GM19025 (cell line): ENCODE results near the gene EPC2.
"Not testable (repeated sequence)": the region's sequence is repeated elsewhere in the genome, so short reads cannot be mapped to it uniquely, and the experiment has no call there.

ENCODE experiments used
- ATAC-seq: cut with Tn5 transposase; IDR thresholded peaks from one replicate; pipeline ENCODE4 v1.9.1; 2021; ENCODE audit warnings: mild to moderate bottlenecking, low read depth, moderate library complexity; ENCODE audit not compliant: unreplicated experiment

EPC2 gene

DNA sequence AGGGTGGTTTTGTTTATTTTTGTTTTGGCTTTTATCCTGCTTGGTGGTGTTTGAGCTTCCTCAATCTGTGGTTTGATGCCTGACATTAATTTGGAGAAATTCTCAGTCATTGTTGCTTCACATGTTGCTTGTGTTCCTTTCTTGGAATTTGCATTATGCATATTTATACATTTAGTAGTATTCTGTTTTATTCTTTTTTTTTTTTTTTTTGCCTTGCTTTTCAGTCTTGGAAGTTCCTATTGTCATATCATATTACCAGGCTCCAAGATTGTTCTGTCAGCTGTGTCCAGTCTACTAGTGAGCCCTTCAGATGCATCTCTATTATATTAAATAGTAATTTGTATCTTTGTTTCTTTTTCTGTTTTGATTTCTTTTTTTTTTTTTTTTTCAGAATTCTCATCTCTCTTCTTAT, 77.0 kb downstream of the EPC2 start:
- no peak for ATAC-seq

DNA sequence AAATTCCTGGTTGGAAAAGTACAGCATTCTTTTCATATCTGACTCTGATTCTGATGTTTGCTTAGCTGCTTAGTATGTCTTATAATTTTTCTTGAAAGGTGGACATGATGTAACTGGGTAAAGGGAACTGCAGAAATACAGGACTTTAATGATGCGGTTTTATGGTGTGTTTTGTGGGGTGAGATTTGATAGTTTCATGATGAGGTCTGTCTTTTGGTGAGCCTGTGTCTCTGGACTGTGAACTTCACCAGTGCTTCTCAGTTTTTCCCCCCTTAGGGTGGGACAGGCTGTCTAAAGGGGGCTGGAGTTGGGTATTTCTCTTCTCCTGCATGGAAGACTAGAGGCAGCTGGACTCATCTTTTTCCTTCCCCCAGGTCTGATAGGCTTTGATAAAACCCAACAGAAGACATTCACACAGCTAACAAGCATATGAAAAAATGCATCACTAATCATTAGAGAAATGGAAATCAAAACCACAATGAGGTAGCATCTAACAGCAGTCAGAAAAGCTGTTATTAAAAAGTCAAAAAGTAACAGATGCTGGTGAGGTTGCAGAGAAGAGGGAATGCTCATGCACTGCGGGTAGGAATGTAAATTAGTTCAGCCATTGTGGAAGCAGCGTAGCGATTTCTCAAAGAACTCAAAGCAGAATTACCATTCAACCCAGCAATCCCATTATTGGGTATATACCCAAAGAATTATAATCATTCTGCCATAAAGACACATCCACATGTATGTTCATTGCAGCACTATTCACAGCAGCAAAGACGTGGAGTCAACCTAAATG, 77.6 kb downstream of the EPC2 start:
- no peak for ATAC-seq

DNA sequence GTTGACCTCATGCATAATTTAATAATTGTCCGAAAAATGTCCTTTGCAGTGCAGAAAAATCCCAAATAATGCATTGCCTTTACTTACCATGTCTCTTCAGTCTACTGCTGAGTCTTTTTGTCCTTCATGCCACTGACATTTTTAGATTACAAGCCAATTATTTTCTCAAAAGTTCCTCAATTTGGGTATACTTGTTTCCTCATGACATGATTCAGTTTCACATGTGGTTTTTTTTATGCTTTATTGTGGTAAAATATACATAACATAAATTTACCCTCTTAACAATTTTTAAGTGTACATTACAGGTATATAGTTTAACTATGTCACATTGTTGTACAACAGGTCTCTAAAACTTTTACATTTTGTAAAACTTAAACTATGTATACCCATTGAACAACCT, 81.0 kb downstream of the EPC2 start:
- ATAC-seq = no peak

DNA sequence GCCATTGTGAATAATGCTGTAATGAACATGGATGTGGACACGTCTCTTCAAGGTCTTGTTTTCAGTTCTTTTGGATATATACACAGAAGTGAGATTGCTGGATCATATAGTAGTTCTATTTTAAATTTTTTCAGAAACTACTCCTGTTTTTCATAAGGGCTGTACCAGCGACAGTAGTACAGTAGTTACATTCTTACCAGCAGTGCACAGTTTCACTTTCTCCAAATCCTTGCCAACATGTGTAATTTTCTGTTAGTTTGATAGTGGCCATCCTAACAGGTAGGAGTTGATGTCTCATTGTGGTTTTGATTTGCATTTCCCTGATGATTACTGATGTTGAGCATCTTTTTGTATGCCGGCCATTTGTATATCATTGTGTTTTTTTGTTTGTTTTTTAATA, 81.7 kb downstream of the EPC2 start:
- ATAC-seq = no peak

DNA sequence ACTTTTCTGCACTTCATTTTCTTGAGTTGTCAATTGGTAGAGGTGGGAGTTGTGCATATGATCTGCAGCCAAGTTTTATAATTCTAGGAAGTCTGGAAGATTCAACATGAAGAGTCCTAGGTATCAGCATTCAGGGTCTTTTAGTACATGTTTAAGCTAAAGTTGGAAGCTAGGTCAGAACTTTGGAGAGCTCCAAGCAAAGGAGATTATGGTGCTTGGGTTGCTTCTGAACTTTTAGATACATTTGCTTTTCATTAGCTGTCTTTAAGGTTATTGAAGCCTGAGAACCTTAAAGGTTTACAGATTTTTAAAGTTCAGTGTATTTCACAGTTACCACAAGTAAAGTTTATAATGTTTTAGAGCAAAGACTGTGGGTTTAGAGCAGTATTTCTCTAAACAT, 85.5 kb downstream of the EPC2 start:
- no peak for ATAC-seq

DNA sequence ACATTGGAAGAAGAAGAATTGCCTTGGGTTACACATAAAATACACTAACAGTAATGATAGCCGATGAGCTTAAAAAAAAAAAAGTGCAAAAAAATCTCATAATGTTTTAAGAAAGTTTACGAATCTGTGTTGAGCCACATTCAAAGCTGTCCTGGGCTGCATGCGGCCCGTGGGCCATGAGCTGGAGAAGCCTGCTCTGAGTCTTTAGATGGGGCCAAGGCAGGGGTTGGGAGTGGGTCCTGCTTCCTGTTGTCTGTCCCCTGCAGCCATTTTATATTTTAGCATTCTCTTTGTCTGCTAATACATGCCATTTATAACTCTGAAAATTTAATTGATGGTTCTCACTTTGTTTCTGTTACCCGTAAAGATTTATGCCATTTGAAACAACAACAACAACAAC, 93.2 kb downstream of the EPC2 start:
- no peak for ATAC-seq

DNA sequence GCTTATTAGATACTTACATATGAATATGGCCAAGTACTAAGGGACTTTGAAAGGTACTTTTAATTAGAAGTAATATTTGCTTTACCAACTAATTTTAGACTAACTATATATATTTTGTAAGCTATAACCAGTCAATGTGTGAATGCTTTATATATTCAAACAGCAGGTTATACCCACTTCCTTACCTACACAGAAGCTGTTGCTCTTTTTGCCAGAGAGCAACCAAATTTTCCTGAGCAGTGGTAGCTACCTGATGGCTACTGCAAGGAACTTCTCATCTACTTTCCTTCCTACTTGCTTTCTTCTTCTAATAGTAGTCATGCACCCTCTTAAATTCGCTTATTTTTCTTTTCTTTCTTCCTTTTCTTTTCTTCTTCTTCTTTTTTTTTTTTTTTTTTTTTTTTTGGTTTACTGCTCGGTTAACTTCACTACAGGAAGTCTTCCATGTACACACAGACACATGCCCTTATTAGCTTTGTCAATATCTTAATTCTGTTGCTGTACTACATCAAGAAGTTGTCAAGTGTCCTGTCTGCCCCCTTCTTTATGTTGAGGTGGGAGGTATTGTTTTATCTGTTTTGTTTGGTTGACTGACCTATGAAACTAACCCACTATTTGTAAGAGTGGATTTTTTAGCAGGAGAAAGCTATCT, 95.0 kb downstream of the EPC2 start:
- no peak for ATAC-seq

DNA sequence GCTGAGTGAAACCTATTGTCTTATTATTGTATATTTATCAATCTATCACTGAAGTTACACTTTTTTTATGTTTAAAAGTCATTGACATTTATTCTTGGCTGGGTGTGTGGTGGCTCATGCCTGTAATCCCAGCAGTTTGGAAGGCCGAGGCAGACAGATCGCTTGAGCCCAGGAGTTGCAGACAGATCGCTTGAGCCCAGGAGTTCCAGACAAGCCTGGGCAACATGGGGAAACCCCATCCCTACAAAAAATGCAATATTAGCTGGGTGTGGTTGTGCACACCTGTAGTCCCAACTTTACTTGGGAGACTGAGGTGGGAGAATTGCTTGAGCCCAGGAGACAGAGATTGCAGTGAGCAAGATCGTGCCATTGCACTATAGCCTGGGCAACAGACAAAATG, 97.8 kb downstream of the EPC2 start:
- ATAC-seq = no peak

DNA sequence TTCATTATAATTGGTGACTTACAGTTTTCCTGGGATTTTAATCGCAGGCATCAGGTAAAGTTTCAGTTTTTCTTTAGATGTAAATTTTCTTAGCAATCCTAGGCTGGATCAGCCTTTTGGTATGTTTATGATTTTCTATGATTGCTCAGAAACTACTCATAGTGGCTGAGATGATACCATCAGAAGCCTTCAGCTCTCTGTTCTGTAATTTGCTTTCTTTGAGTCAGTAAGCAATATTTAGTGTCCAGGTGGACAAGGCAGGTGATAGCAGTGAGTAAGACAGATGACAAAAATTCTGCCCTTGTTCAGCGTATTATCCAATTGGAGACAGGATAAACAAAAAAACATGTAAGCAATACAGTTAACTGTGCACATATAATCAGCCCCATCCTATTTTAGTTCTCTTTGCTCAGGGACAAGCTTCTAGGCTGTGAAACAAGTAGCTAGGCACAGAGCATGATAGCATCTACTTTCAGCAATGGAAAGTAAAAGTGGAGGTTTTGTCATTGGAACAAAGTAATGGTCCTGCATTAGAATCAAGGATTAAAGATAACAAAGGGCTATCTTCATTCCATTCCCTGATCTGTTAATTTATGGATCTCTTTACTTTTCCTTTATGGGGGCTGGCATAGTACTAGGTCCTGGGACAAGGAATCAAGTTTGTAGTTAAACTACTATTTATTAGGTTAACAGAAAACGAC, 100.8 kb downstream of the EPC2 start:
- no peak for ATAC-seq

DNA sequence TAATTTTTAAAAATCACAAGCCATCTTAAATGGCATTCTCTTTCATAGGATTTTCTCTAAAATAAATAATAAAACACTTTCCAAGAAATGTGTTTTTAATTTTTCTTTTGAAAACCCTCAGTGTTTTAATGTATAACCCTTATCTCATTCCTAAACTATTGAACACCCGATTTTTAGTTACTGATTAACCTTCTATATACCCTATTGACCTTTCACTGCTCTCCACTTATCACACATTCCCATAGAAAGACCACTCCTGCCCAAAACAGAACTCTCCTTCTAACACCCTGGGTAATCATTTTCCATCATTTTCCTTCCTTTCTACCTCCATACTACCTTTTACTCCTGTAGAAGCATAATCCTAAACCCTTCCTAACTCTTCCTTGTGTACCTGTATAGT, 102.4 kb downstream of the EPC2 start:
- no peak for ATAC-seq

DNA sequence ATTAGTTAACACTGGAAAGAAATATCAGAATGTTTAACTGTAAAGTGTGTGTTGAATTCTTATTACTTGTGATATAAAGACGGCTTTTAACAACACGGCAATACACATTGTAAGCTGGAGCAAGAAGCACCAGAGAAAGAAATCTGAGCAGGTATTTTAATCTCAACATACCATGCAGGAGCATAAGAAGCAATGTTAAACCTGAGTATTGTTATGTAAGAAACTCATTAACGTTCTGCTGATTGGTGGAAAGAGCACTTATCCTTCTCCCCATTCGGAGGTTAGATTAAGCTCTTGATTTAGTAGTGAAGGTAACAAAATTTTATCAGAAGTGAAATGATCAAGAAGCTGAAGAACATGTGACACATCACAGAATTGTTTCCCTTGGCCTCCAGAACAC, 107.4 kb downstream of the EPC2 start:
- no peak for ATAC-seq

DNA sequence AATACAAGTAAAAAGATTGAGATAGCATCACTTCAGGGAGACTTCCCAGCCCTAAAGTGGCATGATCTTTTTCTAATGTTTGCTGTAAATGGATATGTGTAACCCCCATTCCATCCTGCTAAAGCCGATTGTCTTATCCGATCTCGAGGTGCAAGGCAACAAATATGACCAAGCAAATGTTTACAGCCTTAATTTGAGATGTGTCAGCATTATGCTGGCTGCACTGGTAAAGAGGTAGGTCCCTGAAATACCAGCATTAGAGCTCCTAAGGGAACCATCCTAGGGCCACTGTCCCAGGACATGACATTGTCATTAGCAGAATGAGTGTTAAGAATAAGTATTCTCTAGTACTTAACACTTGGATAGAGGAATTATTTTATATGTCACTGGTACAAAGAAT, 108.4 kb downstream of the EPC2 start:
- ATAC-seq = no peak

DNA sequence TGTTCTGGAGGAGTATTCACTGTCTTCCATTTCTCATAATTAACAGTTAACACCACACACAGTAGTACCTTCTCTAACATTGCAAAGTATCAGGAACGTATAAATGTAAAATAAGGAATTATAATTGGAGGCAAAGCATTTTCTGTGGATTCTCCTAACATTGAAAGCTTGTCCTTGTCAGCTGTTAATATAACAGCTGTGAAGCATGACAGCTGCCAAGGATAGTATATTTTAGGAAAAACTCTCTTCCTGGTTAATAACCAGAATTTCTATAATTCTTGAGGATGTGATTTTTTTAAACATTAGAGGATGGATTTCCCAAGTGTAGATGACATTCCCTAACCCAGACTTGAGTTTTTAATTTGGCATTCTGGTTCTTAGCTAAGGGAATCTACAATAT, 110.3 kb downstream of the EPC2 start:
- no peak for ATAC-seq

DNA sequence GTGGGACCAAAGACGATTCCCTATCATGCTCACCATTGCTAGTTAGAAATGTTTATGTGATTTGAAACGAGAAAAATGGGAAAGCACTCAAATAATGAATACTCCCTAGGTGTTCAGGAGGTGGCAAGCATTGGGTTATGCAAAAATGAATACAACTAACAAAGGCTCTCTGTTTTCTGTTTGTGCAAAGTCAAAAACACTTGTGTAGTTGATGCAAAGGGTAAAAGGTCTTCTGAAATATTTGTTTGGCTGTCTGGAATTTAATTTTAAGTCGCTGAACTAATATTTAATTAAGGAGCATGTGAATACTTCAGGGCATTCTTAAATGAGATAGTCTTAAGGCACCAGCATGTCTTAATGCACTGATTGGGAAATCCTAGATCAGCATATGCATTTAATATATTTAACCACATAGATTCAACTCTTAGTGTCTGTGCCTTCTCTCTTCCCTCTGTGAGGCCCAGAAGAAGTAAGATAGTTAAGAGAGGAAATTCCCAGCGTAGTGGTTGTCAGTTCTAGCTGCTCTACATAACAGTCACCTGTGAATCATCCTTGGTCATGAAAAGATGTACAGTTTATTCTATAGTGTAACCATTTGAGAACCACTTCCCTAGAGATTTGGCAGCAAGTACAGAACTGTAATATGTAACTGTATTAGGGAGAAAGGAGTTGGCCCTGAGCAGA, 111.9 kb downstream of the EPC2 start:
- ATAC-seq = no peak

DNA sequence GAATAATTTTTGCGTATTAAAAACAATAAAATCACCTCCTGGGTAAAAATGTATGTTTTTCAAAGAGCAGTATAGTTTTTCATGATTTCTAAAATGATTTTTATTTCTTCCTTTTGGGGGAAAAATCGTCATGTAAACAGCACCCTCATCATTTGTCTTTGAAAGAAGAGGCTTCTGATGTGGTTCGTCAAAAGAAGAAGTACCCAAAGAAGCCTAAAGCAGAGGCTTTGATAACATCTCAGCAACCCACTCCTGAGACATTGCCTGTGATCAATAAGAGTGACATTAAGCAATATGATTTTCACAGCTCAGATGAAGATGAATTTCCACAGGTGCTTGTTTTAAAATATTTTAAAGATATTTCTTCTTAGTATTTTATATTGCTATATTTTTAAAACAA, 120.3 kb downstream of the EPC2 start:
- no peak for ATAC-seq

DNA sequence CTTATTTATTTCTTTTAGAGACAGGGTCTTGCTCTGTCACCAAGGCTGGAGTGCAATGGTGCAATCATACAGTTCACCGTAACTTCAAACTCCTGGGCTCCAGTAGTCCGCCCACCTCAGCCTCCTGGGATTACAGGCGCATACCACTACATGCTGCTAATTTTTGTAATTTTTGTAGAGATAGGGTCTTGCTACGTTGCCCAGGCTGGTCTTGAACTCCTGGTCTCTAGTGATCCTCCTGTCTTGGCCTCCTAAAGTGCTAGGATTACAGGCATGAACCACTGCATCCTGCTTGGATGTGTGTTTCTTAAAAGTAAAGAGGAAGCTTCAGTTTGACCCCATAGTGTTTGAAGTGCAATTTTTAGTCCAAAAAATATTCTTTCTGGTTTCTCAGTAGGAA, 125.5 kb downstream of the EPC2 start:
- ATAC-seq = no peak

DNA sequence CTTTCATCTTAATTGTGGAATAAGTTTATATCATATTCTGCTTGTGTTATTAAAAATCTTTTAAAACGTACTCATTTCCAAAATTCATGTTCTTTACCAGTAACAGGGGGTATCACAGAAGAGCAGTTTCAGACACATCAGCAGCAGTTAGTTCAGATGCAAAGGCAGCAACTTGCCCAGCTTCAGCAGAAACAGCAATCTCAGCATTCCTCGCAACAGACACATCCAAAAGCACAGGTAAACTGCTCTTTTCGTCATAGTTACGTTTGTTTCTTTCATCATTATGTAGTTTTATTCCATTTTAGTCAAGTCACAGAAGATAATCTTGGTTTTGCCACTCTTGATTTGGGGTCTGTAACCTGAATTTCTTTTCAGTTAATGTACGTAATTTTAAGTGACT, 137.0 kb downstream of the EPC2 start:
- ATAC-seq = no peak

DNA sequence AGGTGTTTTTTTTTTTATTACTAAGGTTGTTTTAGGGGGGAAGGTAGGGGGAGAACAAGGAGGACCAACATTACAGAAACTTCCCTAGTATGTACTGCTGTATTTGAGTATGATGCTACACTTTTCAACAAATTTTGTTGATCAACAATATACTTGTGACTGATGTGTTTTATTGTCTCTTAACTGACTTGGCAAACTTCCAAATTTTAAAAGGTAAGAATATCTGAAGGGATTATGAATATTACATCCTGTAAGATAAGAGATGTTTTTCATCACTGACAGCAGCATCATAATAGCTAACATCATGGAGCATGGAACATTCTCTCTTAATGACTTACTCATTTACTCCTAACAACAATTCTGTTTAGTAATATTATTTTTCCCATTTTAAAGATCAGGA, 144.5 kb downstream of the EPC2 start:
- no peak for ATAC-seq

DNA sequence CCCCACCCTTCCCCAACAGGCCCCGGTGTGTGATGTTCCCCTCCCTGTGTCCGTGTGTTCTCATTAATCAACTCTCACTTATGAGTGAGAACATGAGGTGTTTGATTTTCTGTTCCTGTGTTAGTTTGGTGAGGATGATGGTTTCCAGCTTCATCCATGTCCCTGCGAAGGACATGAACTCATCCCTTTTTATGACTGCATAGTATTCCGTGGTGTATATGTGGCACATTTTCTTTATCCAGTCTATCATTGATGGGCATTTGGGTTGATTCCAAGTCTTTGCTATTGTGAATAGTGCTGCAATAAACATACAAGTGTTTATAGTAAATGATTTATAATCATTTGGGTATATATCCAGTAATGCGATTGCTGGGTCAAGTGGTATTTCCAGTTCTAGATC, 145.6 kb downstream of the EPC2 start:
- not testable (repeated sequence) for ATAC-seq

DNA sequence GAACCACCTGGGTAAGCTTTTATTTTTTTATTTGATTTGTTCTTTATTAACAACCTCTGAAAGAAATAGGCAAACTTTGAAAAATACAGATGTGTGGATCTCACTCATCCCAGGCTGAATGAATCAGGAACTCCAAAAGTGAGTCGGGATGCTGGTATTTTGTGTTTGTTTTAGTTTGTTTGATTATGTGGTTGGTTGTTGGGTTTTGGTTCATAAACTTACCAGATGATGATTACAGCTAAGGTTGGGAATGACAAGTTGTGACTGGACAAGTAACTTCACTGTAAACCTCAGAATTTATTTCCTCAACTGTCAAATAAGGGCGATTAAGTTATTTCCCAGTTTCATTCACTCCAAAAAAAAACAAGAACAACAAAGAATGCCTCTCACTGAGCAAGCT, 150.0 kb downstream of the EPC2 start:
- ATAC-seq = no peak
